DMS53 (cell line): ENCODE measurements around the gene MS4A10.

Source experiments
- DNase-seq: peaks from one replicate; lab custom pipeline; 2025; lab: John Stamatoyannopoulos, UW

Gene MS4A10

GRCh38 chr11:60830478-60831142, 45.5 kb downstream of the MS4A10 start:
- DNase-seq, result no peak

GRCh38 chr11:60831143-60831500, 46.0 kb downstream of the MS4A10 start:
- peak; percentile 93 for DNase-seq

GRCh38 chr11:60831501-60832079, 46.5 kb downstream of the MS4A10 start:
- DNase-seq, result peak; percentile 57

GRCh38 chr11:60834742-60835533, 49.8 kb downstream of the MS4A10 start:
- no peak for DNase-seq

- DNase-seq, result no peak
Observed at GRCh38 chr11:60835534-60835846, 50.4 kb downstream of the MS4A10 start.

GRCh38 chr11:60836866-60837515, 51.9 kb downstream of the MS4A10 start:
- no peak for DNase-seq

GRCh38 chr11:60838132-60838531, 53.0 kb downstream of the MS4A10 start:
- DNase-seq, result no peak

GRCh38 chr11:60840470-60841430, 55.6 kb downstream of the MS4A10 start:
- no peak for DNase-seq

- peak; percentile 98 for DNase-seq
Observed at GRCh38 chr11:60841797-60842667, 56.9 kb downstream of the MS4A10 start, which contains the start of gene CCDC86. Gene CCDC86 (plus strand): TSS chr11:60842113. CDS start chr11:60842125, 12 bp downstream.

- peak; percentile 50 for DNase-seq
Observed at GRCh38 chr11:60842668-60843600, 57.8 kb downstream of the MS4A10 start.

GRCh38 chr11:60844045-60844869, 59.1 kb downstream of the MS4A10 start:
- DNase-seq, result no peak

- DNase-seq, result no peak
Observed at GRCh38 chr11:60844870-60845221, 59.7 kb downstream of the MS4A10 start.

GRCh38 chr11:60845338-60845737, 60.2 kb downstream of the MS4A10 start:
- DNase-seq, result no peak

- DNase-seq, result no peak
Observed at GRCh38 chr11:60847281-60847680, 62.1 kb downstream of the MS4A10 start.

- DNase-seq, result no peak
Observed at GRCh38 chr11:60847896-60848295, 62.8 kb downstream of the MS4A10 start.

GRCh38 chr11:60848714-60849151, 63.6 kb downstream of the MS4A10 start:
- DNase-seq, result no peak

GRCh38 chr11:60849641-60850520, 64.7 kb downstream of the MS4A10 start:
- DNase-seq, result no peak
